GM12878 (cell line): ENCODE data around the gene CNTLN. TPM values are rescaled to one million over a fixed set of nuclear protein-coding genes. Genes with fewer than 3 reads are reported as not detected.

Experiments used
- ATAC-seq: fragments of 200-7000 bp; cut with Tn5 transposase; 3 replicates; pipeline ENCODE4 v1.9.1; 2020; ENCODE audit warnings: mild to moderate bottlenecking, moderate library complexity
- BruUV-seq: library from RNA; stranded (reverse); fragments of 400-500 nt; replicated peaks from 2 replicates; lab custom pipeline; 2021; lab: Mats Ljungman, UMichigan
- CTCF ChIA-PET: fragments of 300-600 bp; sonication (Branson Sonifier 250); formaldehyde crosslinking; extraction: SDS; loops from one replicate; lab custom pipeline; 2021; ENCODE audit warnings: inconsistent platforms; lab: Yijun Ruan, JAX
- POLR2A ChIA-PET: fragments of 350-600 bp; formaldehyde crosslinking; extraction: SDS; loops from one replicate; lab custom pipeline; 2021; ENCODE audit warnings: inconsistent platforms; lab: Charles Lee
- RAD21 ChIA-PET: fragments of 300-600 bp; sonication (Branson Sonifier 250); formaldehyde crosslinking; loops from one replicate; lab custom pipeline; 2023; ENCODE audit warnings: antibody characterized with exemption; ENCODE audit not compliant: unreplicated experiment; lab: Charles Lee
- SMC1A ChIA-PET: fragments of 300-600 bp; sonication (Branson Sonifier 250); formaldehyde crosslinking; loops from one replicate; lab custom pipeline; 2023; ENCODE audit not compliant: unreplicated experiment, uncharacterized antibody; lab: Charles Lee
- DNase-seq: peaks from one replicate; pipeline ENCODE4 v3.0.0-alpha.2; 2011; ENCODE audit warnings: low read depth, low spot score
- FAIRE-seq: peaks from 3 replicates; lab custom pipeline; 2011; peaks lifted over from hg19 to GRCh38; lab: Jason Lieb, UNC
- H2AFZ ChIP-seq: 2 replicates; pipeline ENCODE4 v1.6.0; 2011; ENCODE audit warnings: low read depth, low read length, control low read depth; ENCODE audit not compliant: control insufficient read depth
- H3K27ac ChIP-seq: 2 replicates; pipeline ENCODE4 v1.5.1; 2011; ENCODE audit warnings: control low read depth; ENCODE audit not compliant: control insufficient read depth, insufficient read depth
- H3K27me3 ChIP-seq, 2 experiments: replicated peaks in 1 of 2; 2 replicates each; pipeline versions ENCODE4 v1.6.0 to v1.6.1; 2011; ENCODE audit warnings: low read length in 1 of 2; ENCODE audit not compliant: control insufficient read depth in 2 of 2, insufficient read depth in 2 of 2
- H3K36me3 ChIP-seq, 2 experiments: 2 replicates each; pipeline ENCODE4 v1.5.1; 2011; ENCODE audit warnings: low read length in 1 of 2; ENCODE audit not compliant: control insufficient read depth in 2 of 2, insufficient read depth in 2 of 2
- H3K4me1 ChIP-seq: 2 replicates; pipeline ENCODE4 v1.6.1; 2011; ENCODE audit warnings: mild to moderate bottlenecking, low read length, moderate library complexity, mixed read lengths; ENCODE audit not compliant: control insufficient read depth, insufficient read depth
- H3K4me2 ChIP-seq: 2 replicates; pipeline ENCODE4 v1.6.0; 2011; ENCODE audit warnings: control low read depth; ENCODE audit not compliant: control insufficient read depth, insufficient read depth
- H3K4me3 ChIP-seq: fragments of 200-600 bp; sonication (generic); 2 replicates; pipeline ENCODE4 v1.5.1; 2016
- H3K79me2 ChIP-seq: 2 replicates; pipeline ENCODE4 v1.6.0; 2011; ENCODE audit warnings: low read length; ENCODE audit not compliant: control insufficient read depth, insufficient read depth
- H3K9ac ChIP-seq: 2 replicates; pipeline ENCODE4 v1.8.0; 2011; ENCODE audit warnings: low read length, control low read depth, mixed read lengths; ENCODE audit not compliant: control insufficient read depth, insufficient read depth
- H3K9me3 ChIP-seq: replicated peaks from 3 replicates; pipeline ENCODE4 v1.5.1; 2011; ENCODE audit warnings: mild to moderate bottlenecking, low read length; ENCODE audit not compliant: control insufficient read depth, insufficient read depth
- H4K20me1 ChIP-seq: 2 replicates; pipeline ENCODE4 v1.6.0; 2011; ENCODE audit not compliant: control insufficient read depth, insufficient read depth
- CHD1 ChIP-seq: IDR thresholded peaks from 2 replicates; pipeline ENCODE4 v1.6.1; 2012; ENCODE audit warnings: low read depth, low read length, improper control_type of control experiment
- CHD2 ChIP-seq: IDR thresholded peaks from 2 replicates; pipeline ENCODE4 v1.6.1; 2011; ENCODE audit warnings: low read depth, low read length, improper control_type of control experiment, borderline replicate concordance
- CTCF ChIP-seq, 3 experiments: IDR thresholded peaks in 2 of 3; conservative IDR thresholded peaks in 1 of 3; 2 replicates each; pipeline ENCODE4 v1.5.1; 2011; ENCODE audit warnings: low read depth in 3 of 3, low read length in 3 of 3, mild to moderate bottlenecking in 3 of 3, control low read depth in 2 of 3, moderate library complexity in 2 of 3, inconsistent platforms in 1 of 3, mixed read lengths in 1 of 3; ENCODE audit not compliant: control insufficient read depth in 2 of 3, insufficient read depth in 1 of 3; ENCODE audit errors: extremely low read depth in 1 of 3
- IKZF2 ChIP-seq, 2 experiments: fragments of 450-650 bp; IDR thresholded peaks; 2 replicates each; pipeline ENCODE4 v1.6.1; 2017; ENCODE audit warnings: mild to moderate bottlenecking in 2 of 2, moderate library complexity in 2 of 2
- IRF5 ChIP-seq: fragments of 450-650 bp; IDR thresholded peaks from 2 replicates; pipeline ENCODE4 v1.6.1; 2017; ENCODE audit warnings: borderline replicate concordance
- JUND ChIP-seq: IDR thresholded peaks from 2 replicates; pipeline ENCODE4 v1.6.1; 2012; ENCODE audit warnings: low read depth, mild to moderate bottlenecking, low read length, improper control_type of control experiment, moderate library complexity
- NFYB ChIP-seq: IDR thresholded peaks from 2 replicates; pipeline ENCODE4 v1.6.1; 2011; ENCODE audit warnings: low read depth, mild to moderate bottlenecking, low read length, improper control_type of control experiment, moderate library complexity; ENCODE audit not compliant: insufficient read depth
- POLR2A ChIP-seq: IDR thresholded peaks from 2 replicates; pipeline ENCODE4 v1.6.1; 2011; ENCODE audit warnings: low read depth, mild to moderate bottlenecking, low read length
- SIN3A ChIP-seq: IDR thresholded peaks from 2 replicates; pipeline ENCODE4 v1.6.1; 2012; ENCODE audit warnings: low read depth, low read length, improper control_type of control experiment
- SUPT20H ChIP-seq: IDR thresholded peaks from 2 replicates; pipeline ENCODE4 v1.6.1; 2011; ENCODE audit warnings: low read depth, mild to moderate bottlenecking, low read length, moderate library complexity, borderline replicate concordance; ENCODE audit not compliant: control insufficient read depth
- TBL1XR1 ChIP-seq: IDR thresholded peaks from 2 replicates; pipeline ENCODE4 v1.6.1; 2012; ENCODE audit warnings: low read depth, low read length, improper control_type of control experiment
- USF2 ChIP-seq: IDR thresholded peaks from 2 replicates; pipeline ENCODE4 v1.6.1; 2011; ENCODE audit warnings: low read depth, low read length, improper control_type of control experiment, borderline replicate concordance
- YBX1 ChIP-seq: fragments of 450-650 bp; IDR thresholded peaks from 2 replicates; pipeline ENCODE4 v1.6.1; 2016; ENCODE audit warnings: antibody characterized with exemption
- YY1 ChIP-seq: IDR thresholded peaks from 2 replicates; pipeline ENCODE4 v1.6.1; 2011; ENCODE audit warnings: low read depth, mild to moderate bottlenecking, low read length
- ZNF622 ChIP-seq: fragments of 450-650 bp; IDR thresholded peaks from 2 replicates; pipeline ENCODE4 v1.6.1; 2017; ENCODE audit warnings: mild to moderate bottlenecking, inconsistent platforms
- ZNF687 ChIP-seq: fragments of 450-650 bp; IDR thresholded peaks from 2 replicates; pipeline ENCODE4 v1.6.1; 2017; ENCODE audit warnings: mild to moderate bottlenecking, moderate library complexity
- WGBS: methylation state at CpG from one replicate; pipeline ENCODE4 v1.1.6; 2016; ENCODE audit warnings: low lambda C conversion rate; ENCODE audit not compliant: insufficient replicate concordance, insufficient coverage; ENCODE audit errors: missing lambda C conversion rate; 5-methylcytosine and 5-hydroxymethylcytosine counted together
- in situ Hi-C: fragments of 300-500 bp; cut with MboI; formaldehyde crosslinking; loops from 9 replicates; pipeline ENCODE4 v1.14.3; 2018; ENCODE audit warnings: mixed read lengths
- intact Hi-C: fragments of 100-400 bp; cut with micrococcal nuclease; formaldehyde crosslinking; loops from one replicate; pipeline ENCODE4 v1.14.2; 2022; ENCODE audit not compliant: unreplicated experiment
- polyA plus RNA-seq, 11 experiments: library from polyadenylated mRNA; depleted of rRNA in 4 of 11; unstranded in 6 of 11; stranded (reverse) in 5 of 11; fragments of >200 nt; fragmentation: Nextera tagmentation in 4 of 11; fragmentation: Illumina TruSeq in 1 of 11; extraction: Ambion mirVana in 4 of 11; extraction: Trizol in 1 of 11; gene quantifications; 1 replicate in 1 of 11; 2 replicates in 10 of 11; pipeline versions ENCODE4 v1.2.1 to v1.2.3, GENCODE V29; 2011 to 2016; ENCODE audit warnings: inconsistent platforms in 2 of 11, missing spikeins in 2 of 11, low read depth in 1 of 11
- total RNA-seq, 4 experiments: library from RNA; depleted of rRNA in 3 of 4; stranded (reverse); fragments of >200 nt in 3 of 4; fragmentation: Illumina TruSeq in 1 of 4; extraction: Trizol in 1 of 4; gene quantifications; 2 replicates each; pipeline versions ENCODE4 v1.2.1 to v1.2.3, GENCODE V29; 2013 to 2021

The CNTLN gene
- total and polyA plus RNA-seq, 10 of the 15 experiments (the other 5 are each of a cell fraction or from before 2014, with no cell fraction given), result 0.01 to 7.0 (median 0.03) TPM; not detected in 4

- no peaks in the 10 kb centered on the region for H3K79me2 ChIP-seq
- H3K9ac ChIP-seq, result no peak overlapping the region
- BruUV-seq, result no TSS peak
- H3K36me3 ChIP-seq, result no peaks in the 10 kb centered on the region
- no peak for FAIRE-seq
- in situ Hi-C loops, result no loop called here
- CTCF ChIA-PET, result no interaction called here
- no peaks in the 10 kb centered on the region for H4K20me1 ChIP-seq
- DNase-seq, result no peak
- H3K27ac ChIP-seq, result no peak overlapping the region
- H3K4me2 ChIP-seq, result no peak overlapping the region
- POLR2A ChIA-PET, result interaction anchor here (0.6 kb wide), 1 partner anchor 34 kb away, joined by 3 read pairs; no protein-coding TSS in a partner anchor
- no peaks in the 10 kb centered on the region for H3K27me3 ChIP-seq
- ATAC-seq, result no peak
- RAD21 ChIA-PET, result interaction anchor here (0.6 kb wide), 1 partner anchor 34 kb away, joined by 3 read pairs; no protein-coding TSS in a partner anchor
- SMC1A ChIA-PET, result no interaction called here
- TF ChIP-seq CHD2, result no peak
- no peak for TF ChIP-seq JUND
- TF ChIP-seq YBX1, result no peak
- no peak for TF ChIP-seq ZNF687
- TF ChIP-seq SUPT20H, result no peak
- TF ChIP-seq IKZF2 (IDR thresholded peaks at IDR 0.05), result no peak
- no peak for TF ChIP-seq SIN3A
- TF ChIP-seq USF2, result no peak
- no peak for TF ChIP-seq YY1
- TF ChIP-seq CTCF (IDR thresholded peaks at IDR 0.05 in 2 of 3, conservative IDR thresholded peaks at IDR 0.05 in 1 of 3; ENCODE audit: control insufficient read depth in 2 of 3, extremely low read depth in 1 of 3, insufficient read depth in 1 of 3, low read depth in 3 of 3, low read length in 3 of 3), result no peak
- no peak for TF ChIP-seq TBL1XR1
- no peak for TF ChIP-seq NFYB
- no peak for TF ChIP-seq POLR2A
- TF ChIP-seq IRF5, result no peak
- no peak for TF ChIP-seq CHD1
- no peak for TF ChIP-seq ZNF622
- 68% methylated on average over 2 of the region's 2 CpGs for whole genome bisulfite sequencing
- H3K9me3 ChIP-seq, result no peaks in the 10 kb centered on the region; the same call in 2 of the 3 replicates
- no peak overlapping the region for H3K4me3 ChIP-seq
- no peaks in the 10 kb centered on the region for H3K4me1 ChIP-seq
- H2AFZ ChIP-seq, result no peak overlapping the region
- intact Hi-C loops, result no loop called here
Observed at GRCh38 chr9:17130725-17131124, 4.1 kb upstream of the CNTLN start.
